ENCODE measurements around the gene CHIT1.

Gene CHIT1

DNA sequence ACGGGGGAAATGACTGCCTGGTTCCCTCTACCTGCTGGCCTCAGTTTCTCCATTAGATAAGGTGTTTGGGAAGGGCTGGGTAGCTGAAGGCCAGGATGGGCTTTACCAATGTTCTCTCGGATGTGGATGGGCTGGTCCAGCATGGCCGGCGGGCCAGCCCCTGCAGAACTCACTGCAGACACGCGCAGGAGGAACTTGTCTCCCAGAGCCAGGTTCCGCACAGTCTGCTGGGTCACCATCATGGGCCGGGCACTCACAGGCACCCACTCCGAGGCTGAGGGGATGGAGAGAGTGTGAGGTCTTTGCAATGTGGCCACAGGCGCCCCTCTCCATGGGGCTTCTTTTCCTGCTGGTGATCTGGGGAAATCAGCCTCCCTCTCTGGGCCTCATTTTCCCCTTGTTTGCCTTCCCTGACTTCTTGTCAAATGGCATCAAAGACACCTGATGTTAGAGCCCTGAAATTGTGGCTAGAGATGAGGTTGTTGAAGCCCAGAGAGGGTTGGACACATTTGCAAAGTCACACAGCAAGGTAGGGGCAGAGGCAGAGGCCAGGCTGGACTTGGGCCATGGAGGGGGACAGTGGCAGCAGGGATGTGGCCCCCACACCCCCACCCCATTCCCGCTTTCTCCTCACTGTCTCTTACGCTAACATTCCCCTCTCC, 55.0 kb downstream of the CHIT1 start:
- no peak for DNase-seq

DNA sequence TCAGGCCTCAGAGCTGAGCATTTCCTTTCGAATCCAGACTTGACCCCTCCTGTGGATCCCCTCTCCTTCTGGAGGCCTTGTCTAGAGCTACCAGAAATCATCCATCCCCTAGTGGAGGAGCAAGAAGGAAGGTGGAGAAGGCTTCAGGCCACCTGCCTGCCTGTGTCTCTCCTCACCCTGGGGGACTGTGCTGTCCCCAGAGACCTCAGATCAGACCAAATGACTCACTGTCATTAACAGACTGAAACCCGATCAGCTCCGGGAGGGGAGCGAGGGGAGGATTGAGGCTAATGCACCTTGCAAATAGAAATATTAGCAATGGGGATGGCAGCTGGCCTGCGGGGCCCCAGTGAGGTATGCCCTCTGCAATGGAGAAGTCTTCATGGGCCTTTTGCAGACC, 55.9 kb downstream of the CHIT1 start:
- DNase-seq, result no peak

DNA sequence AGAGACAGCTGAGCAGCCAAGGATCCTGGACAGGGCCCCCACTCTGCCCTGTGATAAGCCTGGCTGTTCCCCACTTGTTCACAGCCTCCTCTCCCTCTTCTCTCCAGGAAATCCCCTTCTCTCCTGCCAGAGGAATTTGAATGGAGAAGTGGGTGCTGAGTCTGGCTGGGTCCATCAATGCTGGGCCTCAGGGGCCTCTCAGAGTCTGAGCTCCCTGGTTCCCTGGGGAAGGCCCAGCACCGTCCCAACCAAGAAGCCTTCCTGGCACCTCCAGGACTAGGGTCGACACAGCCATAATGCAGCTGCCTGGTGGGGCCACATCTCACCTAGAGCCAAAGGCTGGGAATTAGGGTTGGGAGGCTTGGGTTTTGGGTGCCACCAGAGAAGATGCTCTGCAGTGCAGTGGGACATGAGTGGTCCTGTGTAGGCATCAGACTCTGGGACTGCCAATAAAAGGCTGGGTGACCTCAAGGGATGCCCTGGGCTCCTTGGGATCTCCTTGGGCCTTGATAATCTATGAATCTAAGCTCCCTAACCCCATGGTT, 56.4 kb downstream of the CHIT1 start:
- DNase-seq, result no peak

DNA sequence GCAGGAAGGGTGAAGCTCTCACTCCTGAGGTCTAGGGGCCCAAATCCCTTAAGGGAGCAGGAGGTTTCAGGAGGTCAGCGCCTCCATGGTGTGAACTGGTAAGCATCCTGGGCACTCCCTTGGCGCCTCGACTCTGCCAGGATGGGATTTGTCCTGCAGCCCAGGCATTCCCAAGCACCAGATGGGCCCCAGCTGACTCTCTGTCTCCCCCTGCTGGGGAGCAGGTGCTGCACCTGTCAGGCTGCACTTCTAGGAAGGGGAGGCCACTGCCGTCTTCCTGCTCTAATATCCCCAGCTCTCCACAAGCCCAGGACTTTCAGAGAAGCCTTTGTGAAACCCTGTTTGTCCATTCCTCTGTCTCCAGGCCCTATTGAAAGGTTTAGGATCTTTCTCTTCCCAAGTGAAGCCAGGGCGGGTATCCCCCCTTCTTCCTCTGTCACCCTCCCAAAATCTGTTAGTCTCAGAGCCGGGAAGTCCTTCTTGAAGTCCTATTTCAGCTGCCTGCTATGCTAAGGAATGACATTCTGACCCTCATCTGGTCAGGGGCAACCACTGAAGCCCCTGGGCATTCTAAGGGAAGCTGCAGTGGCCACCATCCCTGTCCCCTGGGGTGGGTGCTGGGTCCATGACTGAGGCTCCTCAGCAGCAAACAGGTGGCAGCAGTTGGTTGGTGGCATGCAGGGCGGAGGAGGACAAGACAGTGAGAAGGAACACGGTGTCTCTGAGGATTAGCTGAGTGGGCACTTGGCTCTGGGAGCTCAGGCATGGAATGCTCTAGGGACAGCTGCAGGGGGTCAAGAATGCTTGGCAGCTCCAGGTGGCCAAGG, 57.1 kb downstream of the CHIT1 start:
- peak in 1 of 2 donors; percentile 72 for DNase-seq

DNA sequence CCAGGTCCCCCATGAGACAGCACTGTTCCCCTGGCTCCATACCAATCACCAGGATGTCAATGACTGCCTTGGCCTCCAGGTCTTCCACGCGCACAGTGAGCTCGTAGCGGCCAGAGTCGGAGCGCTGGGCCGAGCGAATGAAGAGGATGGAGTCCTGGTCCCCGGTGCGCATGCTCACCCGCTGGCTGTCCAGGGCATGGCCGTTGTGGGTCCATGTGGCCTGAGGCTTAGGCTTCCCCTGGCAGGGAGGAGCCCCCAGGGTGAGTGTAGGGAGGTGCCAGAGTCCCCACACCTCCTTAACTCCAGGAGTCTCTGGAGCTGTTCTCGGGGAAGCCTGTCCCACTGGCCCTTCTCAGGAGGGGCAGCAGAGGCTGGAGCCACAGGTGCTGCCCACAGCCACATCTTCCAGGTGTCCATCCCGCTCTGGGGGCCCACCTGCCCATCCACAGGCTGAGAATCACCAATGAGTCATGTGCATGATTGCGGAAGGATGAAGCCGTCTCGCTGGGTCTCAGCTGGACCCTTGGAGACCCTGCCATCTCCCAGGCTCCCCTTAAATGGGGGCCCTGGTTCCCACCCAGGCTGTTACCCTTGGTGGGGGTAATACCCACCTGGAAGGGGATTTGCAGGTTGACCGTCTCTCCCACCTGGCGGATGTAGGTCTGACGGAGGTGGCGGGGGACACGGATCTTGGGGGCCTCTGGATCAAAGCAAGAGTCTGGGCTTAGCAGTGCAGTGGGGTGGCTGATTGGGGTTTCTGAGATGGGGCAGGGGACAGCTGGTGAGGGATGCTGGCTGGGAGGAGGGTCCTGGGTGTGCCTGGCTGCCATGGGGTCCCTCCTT, 57.9 kb downstream of the CHIT1 start:
- no peak for DNase-seq

DNA sequence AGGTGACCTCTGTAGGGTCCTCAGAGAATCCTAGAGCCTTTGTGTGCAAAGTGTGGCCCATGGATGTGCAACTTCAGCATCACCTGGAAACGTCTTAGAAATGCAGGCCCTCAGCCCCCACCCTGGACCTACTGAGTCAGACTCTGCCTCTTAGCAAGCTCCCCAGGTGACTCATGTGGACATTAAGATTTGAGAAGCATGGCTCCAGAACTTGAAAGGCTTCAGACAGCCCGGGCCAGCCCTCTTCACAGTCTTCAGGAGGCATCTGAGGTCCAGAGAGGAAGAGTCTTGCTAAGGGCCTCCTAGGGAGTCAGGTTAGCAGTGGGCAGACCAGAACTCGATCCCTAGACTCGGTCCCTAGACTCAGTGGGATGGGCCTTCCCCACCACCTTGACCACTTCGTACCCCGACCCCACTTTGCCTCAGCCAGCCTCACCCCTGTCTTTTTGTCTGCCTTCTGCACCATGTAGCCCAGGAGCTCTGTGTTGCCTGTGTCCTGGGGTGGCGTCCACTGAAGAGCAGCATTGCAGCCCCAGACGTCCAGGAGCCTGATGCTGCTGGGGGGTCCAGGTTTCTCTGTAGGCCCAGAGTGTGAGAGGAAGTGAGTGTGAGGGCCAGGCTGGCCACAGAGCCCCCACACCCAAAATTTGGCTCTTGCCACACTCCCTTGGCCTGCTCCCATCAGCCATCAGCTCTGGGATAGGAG, 58.7 kb downstream of the CHIT1 start:
- no peak for DNase-seq

DNA sequence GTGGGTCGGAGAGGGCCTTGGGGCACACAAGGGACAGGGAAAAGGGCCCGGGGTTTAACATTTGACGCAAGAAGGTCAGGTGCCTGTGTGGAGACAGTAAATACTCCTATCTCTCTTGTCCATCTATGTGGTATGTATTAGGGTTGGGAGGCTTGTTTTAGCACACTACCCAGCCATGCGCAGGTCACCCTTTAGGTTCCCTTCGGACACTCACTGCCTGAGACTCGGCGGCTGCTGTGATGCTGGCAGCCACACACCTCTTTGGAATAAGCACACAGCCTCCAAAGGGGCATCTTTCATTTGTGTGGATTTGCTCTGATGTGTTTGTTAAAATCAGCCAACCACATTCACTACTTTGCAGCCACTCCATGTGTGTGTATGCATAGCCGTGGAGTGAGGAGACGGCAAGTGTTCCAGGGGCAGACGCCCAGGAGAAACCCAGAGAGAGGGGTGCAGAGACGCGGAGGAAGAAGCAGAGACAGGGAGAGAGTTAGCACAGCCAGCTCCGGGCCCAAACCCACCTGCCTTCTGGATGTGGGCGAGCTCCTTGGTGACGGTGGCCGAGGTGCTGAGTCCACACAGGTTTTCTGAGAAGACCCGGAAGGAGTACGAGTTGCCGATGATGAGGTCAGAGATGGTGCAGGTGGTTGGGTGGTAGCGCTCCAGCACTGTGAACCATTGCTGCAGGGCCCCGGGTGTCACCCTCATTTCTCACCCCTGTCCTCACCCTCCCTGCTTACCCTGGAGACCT, 59.5 kb downstream of the CHIT1 start:
- DNase-seq, result no peak

DNA sequence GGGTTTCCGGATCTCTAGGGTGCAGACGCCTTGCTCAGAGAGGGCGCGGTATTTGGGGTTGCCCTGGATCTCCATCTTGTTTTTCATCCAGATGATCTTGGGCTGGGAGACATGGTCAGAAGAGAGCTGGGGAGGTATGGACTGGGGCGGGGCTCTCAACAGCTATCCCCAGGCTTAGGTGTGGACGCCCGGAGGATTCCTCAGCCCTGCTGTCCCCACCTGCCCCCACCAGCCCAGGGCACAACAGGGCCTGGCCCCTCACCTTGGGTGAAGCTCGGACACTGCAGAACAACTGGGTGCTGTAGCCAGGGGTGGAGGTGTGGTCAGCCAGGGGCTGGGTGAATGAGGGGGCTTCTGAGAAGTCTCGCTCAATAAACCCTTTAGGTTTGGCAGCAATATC, 60.5 kb downstream of the CHIT1 start:
- DNase-seq, result no peak

DNA sequence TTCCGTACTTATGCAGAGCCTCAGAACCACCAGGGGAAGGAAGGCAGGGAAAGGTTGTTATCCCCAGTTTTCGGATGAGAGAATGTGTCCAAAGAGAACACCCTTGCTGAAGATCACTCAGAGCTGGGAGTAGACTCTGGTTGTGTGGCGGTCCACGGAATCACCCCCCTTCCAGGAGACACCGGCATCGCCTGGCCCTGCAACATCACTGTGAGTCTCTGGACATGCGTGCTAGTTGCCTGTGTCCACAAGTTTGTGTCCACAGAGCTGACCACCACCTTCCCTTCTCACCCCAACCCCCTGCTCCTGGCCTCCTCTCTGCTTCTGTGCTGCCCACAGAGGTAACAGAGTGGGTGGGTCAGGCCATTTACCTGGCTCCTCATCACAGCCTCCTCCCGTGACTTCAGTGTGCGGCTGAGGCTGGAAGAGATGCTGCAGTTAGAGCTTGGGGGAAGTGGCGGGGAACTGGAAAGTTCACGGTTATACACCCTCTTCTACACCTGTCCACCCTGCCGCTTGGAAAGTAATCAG, 61.2 kb downstream of the CHIT1 start:
- no peak for DNase-seq

DNA sequence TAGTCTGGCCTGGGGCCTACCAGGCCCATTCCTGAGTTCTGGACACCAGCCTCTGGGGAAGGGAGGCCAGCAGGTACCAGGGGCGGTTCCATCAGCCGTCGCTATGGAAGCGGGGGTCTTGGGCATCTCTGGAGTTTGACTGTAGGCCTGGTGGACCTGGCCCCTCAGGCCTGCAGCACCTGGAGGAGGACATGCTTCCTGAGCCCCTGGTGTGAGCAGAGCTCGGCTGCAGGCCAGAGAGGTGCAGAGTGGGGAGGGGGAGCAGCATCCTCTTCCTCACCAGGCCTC, 61.6 kb downstream of the CHIT1 start:
- no peak for DNase-seq

DNA sequence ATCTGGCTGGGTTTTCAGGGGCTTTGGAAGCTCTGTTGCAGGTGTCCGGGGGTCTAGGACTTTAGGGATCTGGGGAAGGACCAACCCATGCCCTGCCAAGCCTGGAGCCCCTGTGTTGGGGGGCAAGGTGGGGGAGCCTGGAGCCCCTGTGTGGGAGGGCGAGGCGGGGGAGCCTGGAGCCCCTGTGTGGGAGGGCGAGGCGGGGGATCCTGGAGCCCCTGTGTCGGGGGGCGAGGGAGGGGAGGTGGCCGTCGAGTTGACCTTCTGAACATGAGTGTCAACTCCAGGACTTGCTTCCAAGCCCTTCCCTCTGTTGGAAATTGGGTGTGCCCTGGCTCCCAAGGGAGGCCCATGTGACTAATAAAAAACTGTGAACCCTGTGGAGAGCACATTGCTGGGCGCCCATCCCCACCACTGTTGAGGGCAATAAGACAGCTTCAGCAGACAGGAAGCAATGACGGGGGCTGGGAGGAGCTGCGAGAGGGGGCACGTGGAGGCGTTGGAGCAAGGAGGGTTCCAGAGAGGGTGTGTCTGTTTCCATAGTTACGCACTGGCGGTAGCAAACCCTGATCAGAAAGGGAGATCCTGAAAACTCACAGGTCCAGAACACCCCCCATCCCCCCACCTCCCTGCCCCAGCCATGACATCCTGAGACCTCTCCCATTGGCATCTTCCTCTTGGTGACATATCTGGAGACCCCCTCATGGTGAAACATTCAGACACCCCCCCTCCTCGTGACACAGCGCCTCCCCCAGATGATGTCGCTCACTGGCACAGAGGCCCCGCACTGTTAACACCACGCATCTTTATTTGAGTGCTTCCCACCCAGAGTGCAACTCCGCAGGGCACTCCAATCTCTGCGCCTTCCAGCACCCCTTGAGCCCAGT, 62.2 kb downstream of the CHIT1 start:
- DNase-seq, result no peak

DNA sequence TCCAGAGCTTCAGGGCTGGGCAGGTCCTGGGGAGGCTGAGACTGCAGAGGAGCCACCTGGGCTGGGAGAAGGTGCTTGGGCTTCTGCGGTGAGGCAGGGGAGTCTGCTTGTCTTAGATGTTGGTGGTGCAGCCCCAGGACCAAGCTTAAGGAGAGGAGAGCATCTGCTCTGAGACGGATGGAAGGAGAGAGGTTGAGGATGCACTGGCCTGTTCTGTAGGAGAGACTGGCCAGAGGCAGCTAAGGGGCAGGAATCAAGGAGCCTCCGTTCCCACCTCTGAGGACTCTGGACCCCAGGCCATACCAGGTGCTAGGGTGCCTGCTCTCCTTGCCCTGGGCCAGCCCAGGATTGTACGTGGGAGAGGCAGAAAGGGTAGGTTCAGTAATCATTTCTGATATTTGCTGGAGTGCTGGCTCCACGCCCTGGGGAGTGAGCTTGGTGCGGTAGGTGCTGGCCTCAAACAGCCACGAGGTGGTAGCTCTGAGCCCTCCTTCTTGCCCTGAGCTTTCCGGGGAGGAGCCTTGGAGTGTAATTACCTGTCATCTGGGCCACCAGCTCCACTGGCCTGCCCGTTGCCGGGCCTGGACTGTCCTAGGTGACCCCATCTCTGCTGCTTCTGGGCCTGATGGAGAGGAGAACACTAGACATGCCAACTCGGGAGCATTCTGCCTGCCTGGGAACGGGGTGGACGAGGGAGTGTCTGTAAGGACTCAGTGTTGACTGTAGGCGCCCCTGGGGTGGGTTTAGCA, 63.1 kb downstream of the CHIT1 start:
- DNase-seq, result no peak

Measured in inflammatory macrophage treated with lipopolysaccharide for 1 hour (primary cell).